CD4-positive, alpha-beta T cell (primary cell): ENCODE measurements around the gene JAZF1. TPM values are rescaled to one million over a fixed set of nuclear protein-coding genes. Genes with fewer than 3 reads are reported as not detected.

Experiments
- ATAC-seq: fragments of 200-7000 bp; cut with Tn5 transposase; one replicate; pipeline ENCODE4 v1.10.0; 2022; ENCODE audit warnings: mild to moderate bottlenecking; ENCODE audit not compliant: poor library complexity
- CTCF ChIA-PET: fragments of 350-600 bp; sonication (Branson Sonifier 250); formaldehyde crosslinking; loops from one replicate; lab custom pipeline; 2021; ENCODE audit warnings: antibody characterized with exemption, inconsistent platforms; lab: Charles Lee
- POLR2A ChIA-PET: fragments of 350-600 bp; sonication (Branson Sonifier 250); formaldehyde crosslinking; loops from one replicate; lab custom pipeline; 2021; ENCODE audit warnings: antibody characterized with exemption, inconsistent platforms; lab: Charles Lee
- DNase-seq, 14 experiments: peaks; one replicate each; pipeline ENCODE4 v3.0.0-alpha.2; 2013 to 2020; ENCODE audit warnings: mixed read lengths in 2 of 14
- H3K27ac ChIP-seq, 2 donors: one replicate each; pipeline versions ENCODE4 v1.5.1 to v1.7.0; 2013; ENCODE audit warnings: low read length in 2 of 2, low read depth in 1 of 2, mild to moderate bottlenecking in 1 of 2
- H3K27me3 ChIP-seq, 2 experiments: 1 replicate in 1 of 2; 2 replicates in 1 of 2; pipeline versions ENCODE4 v1.6.1 to v1.7.0; 2013; ENCODE audit warnings: low read length in 2 of 2, control low read depth in 1 of 2, mild to moderate bottlenecking in 1 of 2, moderate library complexity in 1 of 2; ENCODE audit not compliant: insufficient read depth in 2 of 2, control insufficient read depth in 1 of 2
- H3K36me3 ChIP-seq: one replicate; pipeline ENCODE4 v1.6.1; 2013; ENCODE audit warnings: low read length, control low read depth; ENCODE audit not compliant: insufficient read depth
- H3K4me1 ChIP-seq: one replicate; pipeline ENCODE4 v1.6.1; 2013; ENCODE audit warnings: low read length, control low read depth; ENCODE audit not compliant: insufficient read depth
- H3K4me3 ChIP-seq: one replicate; pipeline ENCODE4 v1.5.1; 2013; ENCODE audit warnings: mild to moderate bottlenecking, low read length, moderate library complexity
- H3K9me3 ChIP-seq, 2 experiments: 1 replicate in 1 of 2; 2 replicates in 1 of 2; pipeline versions ENCODE4 v1.6.1 to v1.7.0; 2013; ENCODE audit warnings: low read length in 2 of 2, mild to moderate bottlenecking in 2 of 2, control low read depth in 1 of 2, moderate library complexity in 1 of 2; ENCODE audit not compliant: control insufficient read depth in 1 of 2, insufficient read depth in 1 of 2
- H3K27ac Mint-ChIP-seq: one replicate; pipeline ENCODE4 v1.8.0; 2020; ENCODE audit warnings: mixed read lengths
- H3K27me3 Mint-ChIP-seq: one replicate; pipeline ENCODE4 v1.8.0; 2021; ENCODE audit warnings: mixed read lengths
- H3K36me3 Mint-ChIP-seq: one replicate; pipeline ENCODE4 v1.8.0; 2021; ENCODE audit warnings: low read depth, mixed read lengths
- H3K4me1 Mint-ChIP-seq: one replicate; pipeline ENCODE4 v1.8.0; 2021; ENCODE audit warnings: low read depth, mixed read lengths
- H3K4me3 Mint-ChIP-seq: one replicate; pipeline ENCODE4 v1.8.0; 2020; ENCODE audit warnings: mild to moderate bottlenecking, mixed read lengths
- H3K9me3 Mint-ChIP-seq: one replicate; pipeline ENCODE4 v1.8.0; 2020; ENCODE audit warnings: mixed read lengths
- CTCF ChIP-seq: fragments of 200-600 bp; IDR thresholded peaks from one replicate; pipeline ENCODE4 v1.8.0; 2022; ENCODE audit warnings: antibody characterized with exemption, mild to moderate bottlenecking
- intact Hi-C, 2 experiments: fragments of 100-400 bp; cut with DNase I in 1 of 2; cut with micrococcal nuclease in 1 of 2; formaldehyde crosslinking; loops; one replicate each; pipeline versions ENCODE4 v1.15.1 to v1.9.0; 2023 to 2025; cut with DNase I, micrococcal nuclease
- total RNA-seq, 174 experiments: library from RNA in 2 of 174; stranded (reverse) in 2 of 174; gene quantifications; one replicate each; pipeline ENCODE4 v1.2.3 and lab custom pipeline; 2021 to 2026

The JAZF1 gene
- total RNA-seq, 2 experiments from 2014 or later = 9.9 to 11.1 TPM

GRCh38 chr7:28161331-28161730 is 19.3 kb downstream of the JAZF1 start:
- intact Hi-C loops = no loop called here
- Histone ChIP-seq H3K27me3 (peaks cover 0 to 4% of the 10 kb centered on the region in 2 experiments), H3K4me3 (no peak overlapping the region), H3K36me3 (no peaks in the 10 kb centered on the region), H3K9me3 (no peaks in the 10 kb centered on the region), H3K4me1 (no peaks in the 10 kb centered on the region), H3K27ac (no peak overlapping the region)
- POLR2A ChIA-PET = no interaction called here
- no peaks in the 10 kb centered on the region for H3K27me3 Mint-ChIP-seq
- ATAC-seq = no peak
- peaks cover 9% of the 10 kb centered on the region for H3K4me1 Mint-ChIP-seq
- no peaks in the 10 kb centered on the region for H3K36me3 Mint-ChIP-seq
- H3K4me3 Mint-ChIP-seq = no peak overlapping the region
- no peak for TF ChIP-seq CTCF
- H3K9me3 Mint-ChIP-seq = no peaks in the 10 kb centered on the region
- no peak overlapping the region for H3K27ac Mint-ChIP-seq
- DNase-seq = no peak
- CTCF ChIA-PET = no interaction called here

GRCh38 chr7:28160551-28160991 is 20.0 kb downstream of the JAZF1 start:
- H3K27me3 ChIP-seq = peaks cover 0 to 1% of the 10 kb centered on the region in 2 experiments
- no peak overlapping the region for H3K4me3 ChIP-seq
- Mint-ChIP-seq H3K9me3 (no peaks in the 10 kb centered on the region), H3K27ac (no peak overlapping the region), H3K27me3 (no peaks in the 10 kb centered on the region), H3K4me1 (peaks cover 17% of the 10 kb centered on the region), H3K4me3 (no peak overlapping the region), H3K36me3 (no peaks in the 10 kb centered on the region)
- peaks cover 3% of the 10 kb centered on the region for H3K4me1 ChIP-seq
- intact Hi-C loops = no loop called here
- no peaks in the 10 kb centered on the region for H3K36me3 ChIP-seq
- DNase-seq = no peak
- H3K9me3 ChIP-seq = no peaks in the 10 kb centered on the region
- ChIA-PET POLR2A (no interaction called here), CTCF (no interaction called here)
- ATAC-seq = no peak
- no peak for TF ChIP-seq CTCF
- H3K27ac ChIP-seq = no peak overlapping the region

GRCh38 chr7:28157831-28158416 is 22.7 kb downstream of the JAZF1 start:
- Mint-ChIP-seq H3K27me3 (no peaks in the 10 kb centered on the region), H3K27ac (no peak overlapping the region), H3K4me1 (peaks cover 34% of the 10 kb centered on the region), H3K4me3 (no peak overlapping the region), H3K9me3 (no peaks in the 10 kb centered on the region), H3K36me3 (no peaks in the 10 kb centered on the region)
- Histone ChIP-seq H3K27ac (no peak overlapping the region), H3K27me3 (no peaks in the 10 kb centered on the region), H3K9me3 (no peaks in the 10 kb centered on the region), H3K4me3 (no peak overlapping the region), H3K4me1 (peaks cover 15% of the 10 kb centered on the region), H3K36me3 (no peaks in the 10 kb centered on the region)
- ChIA-PET POLR2A (no interaction called here), CTCF (no interaction called here)
- DNase-seq (no peak), ATAC-seq (no peak)
- intact Hi-C loops = no loop called here
- no peak for TF ChIP-seq CTCF
